HAP-1 (cell line): ENCODE results near the gene LYSMD3.

ENCODE experiments used
- DNase-seq, 2 experiments: peaks; one replicate each; pipeline ENCODE4 v3.0.0-alpha.2; 2016 to 2020; ENCODE audit warnings: low spot score in 2 of 2
- H3K27me3 ChIP-seq: fragments of 250-450 bp; sonication (Bioruptor Pico); 2 replicates; pipeline ENCODE4 v1.5.1; 2020; ENCODE audit warnings: low read depth, mild to moderate bottlenecking, moderate library complexity
- H3K36me3 ChIP-seq: fragments of 250-450 bp; sonication (Bioruptor Pico); replicated peaks from 2 replicates; pipeline ENCODE4 v1.5.1; 2020; ENCODE audit warnings: mild to moderate bottlenecking
- H3K4me1 ChIP-seq: fragments of 250-450 bp; sonication (Bioruptor Pico); 2 replicates; pipeline ENCODE4 v1.5.1; 2020; ENCODE audit warnings: mild to moderate bottlenecking
- H3K4me3 ChIP-seq: fragments of 250-450 bp; sonication (Bioruptor Pico); 2 replicates; pipeline ENCODE4 v1.5.1; 2020; ENCODE audit warnings: mild to moderate bottlenecking, moderate library complexity
- H3K9me3 ChIP-seq: fragments of 250-450 bp; sonication (Bioruptor Pico); 2 replicates; pipeline ENCODE4 v1.5.1; 2020; ENCODE audit warnings: mild to moderate bottlenecking, moderate library complexity
- in situ Hi-C: fragments of 300-500 bp; cut with MboI; formaldehyde crosslinking; loops from 3 replicates; pipeline ENCODE4 v1.14.3; 2020; ENCODE audit warnings: low sequenced_read_pairs, inconsistent platforms, mixed read lengths

The LYSMD3 gene

GRCh38 chr5:90557391-90557790, 28.0 kb upstream of the LYSMD3 start:
- H3K36me3 ChIP-seq: no peaks in the 10 kb centered on the region
- DNase-seq: no peak
- peaks cover 56% of the 10 kb centered on the region for H3K4me1 ChIP-seq
- H3K27me3 ChIP-seq: no peaks in the 10 kb centered on the region
- H3K4me3 ChIP-seq: peak overlapping the region; percentile 55
- in situ Hi-C loops: no loop called here
- H3K9me3 ChIP-seq: no peaks in the 10 kb centered on the region

GRCh38 chr5:90555666-90556065, 26.3 kb upstream of the LYSMD3 start:
- no peaks in the 10 kb centered on the region for H3K9me3 ChIP-seq
- no peak overlapping the region for H3K4me3 ChIP-seq
- DNase-seq: no peak
- H3K27me3 ChIP-seq: no peaks in the 10 kb centered on the region
- H3K4me1 ChIP-seq: peaks cover 40% of the 10 kb centered on the region
- in situ Hi-C loops: no loop called here
- H3K36me3 ChIP-seq: no peaks in the 10 kb centered on the region

- Histone ChIP-seq H3K4me1 (peaks cover 36% of the 10 kb centered on the region), H3K27me3 (no peaks in the 10 kb centered on the region), H3K36me3 (no peaks in the 10 kb centered on the region), H3K9me3 (no peaks in the 10 kb centered on the region), H3K4me3 (no peak overlapping the region)
- peak; percentile 22 to 86 for DNase-seq
- in situ Hi-C loops: no loop called here
Measured at GRCh38 chr5:90554358-90555006, 25.1 kb upstream of the LYSMD3 start.

- Histone ChIP-seq H3K9me3 (no peaks in the 10 kb centered on the region), H3K27me3 (no peaks in the 10 kb centered on the region), H3K4me3 (no peak overlapping the region), H3K36me3 (no peaks in the 10 kb centered on the region), H3K4me1 (peaks cover 42% of the 10 kb centered on the region)
- no peak for DNase-seq
- in situ Hi-C loops: no loop called here
Measured at GRCh38 chr5:90553711-90554110, 24.3 kb upstream of the LYSMD3 start.

GRCh38 chr5:90551376-90551775, 22.0 kb upstream of the LYSMD3 start:
- no peak for DNase-seq
- no peaks in the 10 kb centered on the region for H3K9me3 ChIP-seq
- no peak overlapping the region for H3K4me3 ChIP-seq
- peaks cover 53% of the 10 kb centered on the region for H3K4me1 ChIP-seq
- H3K27me3 ChIP-seq: no peaks in the 10 kb centered on the region
- H3K36me3 ChIP-seq: no peaks in the 10 kb centered on the region
- in situ Hi-C loops: no loop called here

GRCh38 chr5:90550963-90551362, 21.6 kb upstream of the LYSMD3 start:
- Histone ChIP-seq H3K27me3 (no peaks in the 10 kb centered on the region), H3K4me1 (peaks cover 57% of the 10 kb centered on the region), H3K36me3 (no peaks in the 10 kb centered on the region), H3K9me3 (no peaks in the 10 kb centered on the region), H3K4me3 (no peak overlapping the region)
- DNase-seq: no peak
- in situ Hi-C loops: no loop called here

GRCh38 chr5:90549729-90550275, 20.4 kb upstream of the LYSMD3 start:
- in situ Hi-C loops: no loop called here
- Histone ChIP-seq H3K27me3 (no peaks in the 10 kb centered on the region), H3K4me3 (no peak overlapping the region), H3K9me3 (no peaks in the 10 kb centered on the region), H3K4me1 (peaks cover 50% of the 10 kb centered on the region), H3K36me3 (no peaks in the 10 kb centered on the region)
- no peak for DNase-seq

GRCh38 chr5:90549223-90549622, 19.8 kb upstream of the LYSMD3 start:
- Histone ChIP-seq H3K4me1 (peaks cover 49% of the 10 kb centered on the region), H3K4me3 (no peak overlapping the region), H3K36me3 (no peaks in the 10 kb centered on the region), H3K9me3 (no peaks in the 10 kb centered on the region), H3K27me3 (no peaks in the 10 kb centered on the region)
- DNase-seq: no peak
- in situ Hi-C loops: no loop called here

- Histone ChIP-seq H3K9me3 (no peaks in the 10 kb centered on the region), H3K4me1 (peaks cover 45% of the 10 kb centered on the region), H3K27me3 (no peaks in the 10 kb centered on the region), H3K4me3 (no peak overlapping the region), H3K36me3 (no peaks in the 10 kb centered on the region)
- in situ Hi-C loops: no loop called here
- peak; percentile 82 to 92 for DNase-seq
Measured at GRCh38 chr5:90548069-90548593, 18.7 kb upstream of the LYSMD3 start.

GRCh38 chr5:90547072-90547536, 17.7 kb upstream of the LYSMD3 start:
- peak; percentile 23 to 25 for DNase-seq
- no peaks in the 10 kb centered on the region for H3K9me3 ChIP-seq
- in situ Hi-C loops: no loop called here

GRCh38 chr5:90546216-90546837, 16.9 kb upstream of the LYSMD3 start:
- peak in 1 of 2 experiments; percentile 67 for DNase-seq
- Histone ChIP-seq H3K36me3 (no peaks in the 10 kb centered on the region), H3K4me1 (peaks cover 52% of the 10 kb centered on the region), H3K27me3 (no peaks in the 10 kb centered on the region), H3K9me3 (no peaks in the 10 kb centered on the region), H3K4me3 (no peak overlapping the region)
- in situ Hi-C loops: no loop called here

More at GRCh38 chr5:90547072-90547536, 17.7 kb upstream of the LYSMD3 start:
- H3K27me3 ChIP-seq: no peaks in the 10 kb centered on the region
- H3K4me3 ChIP-seq: no peak overlapping the region
- H3K4me1 ChIP-seq: peaks cover 52% of the 10 kb centered on the region
- H3K36me3 ChIP-seq: no peaks in the 10 kb centered on the region

GRCh38 chr5:90545511-90545910, 16.1 kb upstream of the LYSMD3 start:
- no peaks in the 10 kb centered on the region for H3K27me3 ChIP-seq
- no peak for DNase-seq
- in situ Hi-C loops: no loop called here
- H3K36me3 ChIP-seq: no peaks in the 10 kb centered on the region
- H3K9me3 ChIP-seq: no peaks in the 10 kb centered on the region
- H3K4me3 ChIP-seq: no peak overlapping the region
- H3K4me1 ChIP-seq: peaks cover 52% of the 10 kb centered on the region

- Histone ChIP-seq H3K27me3 (no peaks in the 10 kb centered on the region), H3K4me1 (peaks cover 41% of the 10 kb centered on the region), H3K9me3 (no peaks in the 10 kb centered on the region), H3K4me3 (no peak overlapping the region), H3K36me3 (no peaks in the 10 kb centered on the region)
- in situ Hi-C loops: no loop called here
- DNase-seq: peak in 1 of 2 experiments; percentile 55
Measured at GRCh38 chr5:90542827-90543519, 13.6 kb upstream of the LYSMD3 start.

- no peaks in the 10 kb centered on the region for H3K27me3 ChIP-seq
- no peak for DNase-seq
- H3K36me3 ChIP-seq: no peaks in the 10 kb centered on the region
- H3K9me3 ChIP-seq: no peaks in the 10 kb centered on the region
- peaks cover 25% of the 10 kb centered on the region for H3K4me1 ChIP-seq
- no peak overlapping the region for H3K4me3 ChIP-seq
- in situ Hi-C loops: no loop called here
Measured at GRCh38 chr5:90534922-90535321, 5.5 kb upstream of the LYSMD3 start.
